ENCODE measurements around the gene NAA15. TPM values are rescaled to one million over a fixed set of nuclear protein-coding genes. Genes with fewer than 3 reads are reported as not detected.
A peak's percentile ranks its signal among the peaks of the same experiment; 100 is the strongest.

The NAA15 gene
- total and polyA plus RNA-seq, 2 of the 8 experiments (the other 6 are each of a cell fraction or from before 2014, with no cell fraction given), result 9.7 to 124 TPM

GRCh38 chr4:139461022-139461628 lies 159.8 kb downstream of the NAA15 start:
- H3K79me2 ChIP-seq (ENCODE audit: control insufficient read depth in 1 of 2, insufficient read depth in 2 of 2, low read length in 2 of 2), result peaks cover 0 to 83% of the 10 kb centered on the region in 2 experiments; a peak in 2 of 4 replicates
- no peak overlapping the region for H2BK5ac ChIP-seq (ENCODE audit: low read depth, low read length)
- FAIRE-seq, result peak; percentile 68
- H2BK12ac ChIP-seq (ENCODE audit: low read depth, low read length), result no peak overlapping the region
- H3K27me3 ChIP-seq (replicated peaks in 1 of 4; ENCODE audit: control insufficient read depth in 3 of 4, extremely low read depth in 1 of 4, insufficient read depth in 3 of 4, low read length in 3 of 4), result no peaks in the 10 kb centered on the region
- DNase-seq (ENCODE audit: low read depth in 1 of 2, low spot score in 2 of 2), result peak in 1 of 2 experiments; percentile 67
- H3K4me3 ChIP-seq (ENCODE audit: extremely low read depth in 1 of 4, insufficient read depth in 2 of 4, low read depth in 3 of 4, low read length in 4 of 4), result peak overlapping the region in 1 of 4 experiments; percentile 23; a peak in 2 of 8 replicates
- no peak overlapping the region; a peak in 2 of 7 replicates for H3K9ac ChIP-seq (replicated peaks in 1 of 4; ENCODE audit: extremely low read depth in 1 of 4, low read depth in 3 of 4, low read length in 3 of 4)
- no peak overlapping the region for H3K4ac ChIP-seq (replicated peaks; ENCODE audit: insufficient read length, low read depth, low read length)
- H3K4me1 ChIP-seq (replicated peaks in 1 of 4; ENCODE audit: control insufficient read depth in 3 of 4, insufficient read depth in 4 of 4, low read length in 3 of 4), result peaks cover 2 to 10% (median 6%) of the 10 kb centered on the region in 4 experiments; a peak in 4 of 7 replicates
- ChIA-PET POLR2A (ENCODE audit: partially characterized antibody) (interaction anchor here (1.0 kb wide), 1 partner anchor 8 kb away, joined by 3 read pairs; no protein-coding TSS in a partner anchor), CTCF (ENCODE audit: partially characterized antibody) (interaction anchor here (0.9 to 1.8 kb wide), 5 partner anchors 8 to 167 kb away, joined by 3 to 4 read pairs (median 4); no protein-coding TSS in a partner anchor)
- peak overlapping the region; percentile 34 to 46 for H3K4me2 ChIP-seq (ENCODE audit: insufficient read depth in 1 of 2, low read depth in 2 of 2, low read length in 2 of 2)
- H4K20me1 ChIP-seq (replicated peaks in 1 of 2; ENCODE audit: control insufficient read depth in 1 of 2, insufficient read depth in 2 of 2, low read length in 2 of 2), result no peaks in the 10 kb centered on the region
- no peak overlapping the region for H4K91ac ChIP-seq (replicated peaks; ENCODE audit: insufficient read length, low read length)
- WGBS, 2 experiments (ENCODE audit: extremely low coverage in 1 of 2, insufficient coverage in 1 of 2, insufficient read length in 1 of 2, insufficient replicate concordance in 2 of 2, low coverage in 1 of 2, low lambda C conversion rate in 2 of 2, missing lambda C conversion rate in 1 of 2), result 28% methylated on average over 5 of the region's 5 CpGs; no CpG with 5 or more reads in 1 of the 2 experiments
- no peak overlapping the region for H3K18ac ChIP-seq (ENCODE audit: extremely low read depth, low read length)
- no peak overlapping the region for H4K5ac ChIP-seq (ENCODE audit: insufficient read length, low read depth, low read length)
- H3K23me2 ChIP-seq (ENCODE audit: low read depth, low read length), result no peaks in the 10 kb centered on the region
- no peaks in the 10 kb centered on the region for H3K9me3 ChIP-seq (ENCODE audit: insufficient read depth in 2 of 2, low read depth in 1 of 2, low read length in 1 of 2)
- no peak overlapping the region for H2BK20ac ChIP-seq (ENCODE audit: low read length)
- H2BK120ac ChIP-seq (replicated peaks; ENCODE audit: low read depth, low read length), result no peak overlapping the region
- H3K27ac ChIP-seq (ENCODE audit: low read depth, low read length), result 0 out of 2 replicates have a peak overlapping the region, but pooled peaks have one; percentile 32
- no peak overlapping the region for H2AK5ac ChIP-seq (ENCODE audit: low read depth, low read length)
- H3K56ac ChIP-seq (replicated peaks; ENCODE audit: insufficient read length, low read depth, low read length), result no peak overlapping the region
- H2BK15ac ChIP-seq (ENCODE audit: low read length), result no peak overlapping the region
- no peak overlapping the region for H2AFZ ChIP-seq (ENCODE audit: low read length)
- TF ChIP-seq EZH2 (IDR thresholded peaks at IDR 0.05; ENCODE audit: low read depth, low read length, severe bottlenecking) (no peak), ATF3 (IDR thresholded peaks at IDR 0.05; ENCODE audit: insufficient read depth, low read depth, low read length) (peak; percentile 83), USF2 (IDR thresholded peaks at IDR 0.05; ENCODE audit: low read length) (peak; percentile 91)
- peaks cover 4% of the 10 kb centered on the region; the same call in 1 of the 2 replicates for H3K79me1 ChIP-seq (ENCODE audit: low read depth, low read length)
- no peaks in the 10 kb centered on the region for H3K36me3 ChIP-seq (ENCODE audit: control insufficient read depth in 2 of 4, insufficient read depth in 4 of 4, low read length in 3 of 4)
- no peak overlapping the region for H3K14ac ChIP-seq (ENCODE audit: insufficient read length)
- no peak overlapping the region for H4K8ac ChIP-seq (ENCODE audit: extremely low read depth, insufficient read depth, low read length)
- H3K23ac ChIP-seq (ENCODE audit: insufficient read length), result no peak overlapping the region

Data from H1 (cell line).